Liver (tissue), 9 donors: ENCODE measurements around the gene PPOX. TPM values are rescaled to one million over a fixed set of nuclear protein-coding genes. Genes with fewer than 3 reads are reported as not detected.
A peak's percentile ranks its signal among the peaks of the same experiment; 100 is the strongest.

Experiments
- DNase-seq: peaks from one replicate; pipeline ENCODE4 v3.0.0-alpha.2; 2017; ENCODE audit warnings: low spot score
- H3K27ac ChIP-seq, 2 donors: one replicate each; pipeline ENCODE4 v1.7.0; 2013; ENCODE audit warnings: inconsistent platforms in 2 of 2, low read length in 2 of 2, control low read depth in 1 of 2, low read depth in 1 of 2, mild to moderate bottlenecking in 1 of 2
- H3K27me3 ChIP-seq, 4 donors: one replicate each; pipeline versions ENCODE4 v1.6.1 to v1.7.0; 2013; ENCODE audit warnings: low read length in 3 of 4, inconsistent platforms in 1 of 4, mild to moderate bottlenecking in 1 of 4, moderate library complexity in 1 of 4; ENCODE audit not compliant: control insufficient read depth in 4 of 4, insufficient read depth in 4 of 4
- H3K36me3 ChIP-seq, 4 donors: one replicate each; pipeline versions ENCODE4 v1.6.1 to v1.7.0; 2013; ENCODE audit warnings: low read length in 3 of 4, mild to moderate bottlenecking in 3 of 4, low read depth in 1 of 4, moderate library complexity in 1 of 4; ENCODE audit not compliant: control insufficient read depth in 4 of 4, insufficient read depth in 3 of 4
- H3K4me1 ChIP-seq, 4 donors: one replicate each; pipeline versions ENCODE4 v1.6.1 to v1.7.0; 2013; ENCODE audit warnings: low read length in 3 of 4, mild to moderate bottlenecking in 3 of 4, moderate library complexity in 1 of 4; ENCODE audit not compliant: control insufficient read depth in 4 of 4, insufficient read depth in 4 of 4
- H3K4me3 ChIP-seq, 3 donors: one replicate each; pipeline versions ENCODE4 v1.6.1 to v1.7.0; 2013; ENCODE audit warnings: low read length in 3 of 3, control low read depth in 1 of 3, low read depth in 1 of 3, mild to moderate bottlenecking in 1 of 3
- H3K9ac ChIP-seq, 2 donors: one replicate each; pipeline ENCODE4 v1.7.0; 2013; ENCODE audit warnings: low read length in 2 of 2, mild to moderate bottlenecking in 2 of 2, moderate library complexity in 2 of 2, control low read depth in 1 of 2, low read depth in 1 of 2
- H3K9me3 ChIP-seq, 4 donors: one replicate each; pipeline versions ENCODE4 v1.6.1 to v1.7.0; 2013; ENCODE audit warnings: low read length in 3 of 4; ENCODE audit not compliant: control insufficient read depth in 4 of 4
- EGR1 ChIP-seq, 2 donors: IDR thresholded peaks; 2 replicates each; pipeline ENCODE4 v1.6.1; 2016 to 2018; ENCODE audit warnings: antibody characterized with exemption in 2 of 2, low read depth in 2 of 2
- FOXA2 ChIP-seq: IDR thresholded peaks from 2 replicates; pipeline ENCODE4 v1.6.1; 2016; ENCODE audit warnings: antibody characterized with exemption
- GABPA ChIP-seq, 2 donors: IDR thresholded peaks in 1 of 2; conservative IDR thresholded peaks in 1 of 2; 2 replicates each; pipeline ENCODE4 v1.6.1; 2016; ENCODE audit warnings: antibody characterized with exemption in 2 of 2, mild to moderate bottlenecking in 1 of 2, moderate library complexity in 1 of 2
- HNF4A ChIP-seq, 2 donors: conservative IDR thresholded peaks; 2 replicates each; pipeline ENCODE4 v1.6.1; 2016; ENCODE audit warnings: antibody characterized with exemption in 2 of 2, mild to moderate bottlenecking in 2 of 2
- HNF4G ChIP-seq: IDR thresholded peaks from 2 replicates; pipeline ENCODE4 v1.6.1; 2016; ENCODE audit warnings: antibody characterized with exemption
- JUND ChIP-seq, 2 donors: IDR thresholded peaks; 2 replicates each; pipeline ENCODE4 v1.6.1; 2016; ENCODE audit warnings: antibody characterized with exemption in 2 of 2
- RAD21 ChIP-seq, 2 donors: IDR thresholded peaks; 2 replicates each; pipeline ENCODE4 v1.6.1; 2016; ENCODE audit warnings: antibody characterized with exemption in 2 of 2, mild to moderate bottlenecking in 2 of 2
- SP1 ChIP-seq: IDR thresholded peaks from 2 replicates; pipeline ENCODE4 v1.6.1; 2018; ENCODE audit warnings: antibody characterized with exemption, mild to moderate bottlenecking
- TAF1 ChIP-seq: conservative IDR thresholded peaks from 2 replicates; pipeline ENCODE4 v1.6.1; 2016; ENCODE audit warnings: antibody characterized with exemption, mild to moderate bottlenecking
- YY1 ChIP-seq: IDR thresholded peaks from 2 replicates; pipeline ENCODE4 v1.6.1; 2016; ENCODE audit warnings: antibody characterized with exemption, mild to moderate bottlenecking
- WGBS: extraction: QIAGEN DNeasy Blood & Tissue Kit; methylation state at CpG from one replicate; pipeline ENCODE4 v1.1.7; 2013; 5-methylcytosine and 5-hydroxymethylcytosine counted together
- polyA plus RNA-seq, 2 donors: library from polyadenylated mRNA; stranded (reverse) in 1 of 2; unstranded in 1 of 2; fragments of 200-250 nt in 1 of 2; fragments of >200 nt in 1 of 2; fragmentation: Nextera tagmentation in 1 of 2; extraction: Ambion mirVana in 1 of 2; gene quantifications; one replicate each; pipeline versions ENCODE4 v1.2.1 to v1.2.3, GENCODE V29; 2013 to 2015
- total RNA-seq, 2 donors: library from RNA; depleted of rRNA; stranded (reverse); fragments of >200 nt; gene quantifications; one replicate each; pipeline ENCODE4 v1.2.3, GENCODE V29; 2014
- TF ChIP-seq, protein P1 (sequence below): IDR thresholded peaks from 2 replicates; pipeline ENCODE4 v1.6.1; 2016; ENCODE audit warnings: antibody characterized with exemption, mild to moderate bottlenecking
- TF ChIP-seq, protein P2 (sequence below): IDR thresholded peaks from 2 replicates; pipeline ENCODE4 v1.6.1; 2016; ENCODE audit warnings: antibody characterized with exemption
- TF ChIP-seq, protein P3 (sequence below): IDR thresholded peaks from 2 replicates; pipeline ENCODE4 v1.6.1; 2016; ENCODE audit warnings: antibody characterized with exemption
- TF ChIP-seq, protein P4 (sequence below): IDR thresholded peaks from 2 replicates; pipeline ENCODE4 v1.6.1; 2016; ENCODE audit warnings: antibody characterized with exemption
- TF ChIP-seq, protein P5 (sequence below): fragments of 150-350 bp; IDR thresholded peaks from 2 replicates; pipeline ENCODE4 v1.5.1; 2017; ENCODE audit warnings: improper control_type of control experiment, low read depth, low read length; ENCODE audit not compliant: missing input control
- donor health status: healthy.
- donor health status: healthy.
- donor health status: healthy.
- donor health status: healthy.
- donor health status: healthy.

PPOX gene
- total and polyA plus RNA-seq, 4 donors = 6.2 to 106 (median 7.9) TPM

GRCh38 chr1:161131523-161132409, 34.5 kb upstream of the PPOX start:
- 7% methylated on average over 22 of the region's 22 CpGs for WGBS
- TF ChIP-seq, protein P1, sequence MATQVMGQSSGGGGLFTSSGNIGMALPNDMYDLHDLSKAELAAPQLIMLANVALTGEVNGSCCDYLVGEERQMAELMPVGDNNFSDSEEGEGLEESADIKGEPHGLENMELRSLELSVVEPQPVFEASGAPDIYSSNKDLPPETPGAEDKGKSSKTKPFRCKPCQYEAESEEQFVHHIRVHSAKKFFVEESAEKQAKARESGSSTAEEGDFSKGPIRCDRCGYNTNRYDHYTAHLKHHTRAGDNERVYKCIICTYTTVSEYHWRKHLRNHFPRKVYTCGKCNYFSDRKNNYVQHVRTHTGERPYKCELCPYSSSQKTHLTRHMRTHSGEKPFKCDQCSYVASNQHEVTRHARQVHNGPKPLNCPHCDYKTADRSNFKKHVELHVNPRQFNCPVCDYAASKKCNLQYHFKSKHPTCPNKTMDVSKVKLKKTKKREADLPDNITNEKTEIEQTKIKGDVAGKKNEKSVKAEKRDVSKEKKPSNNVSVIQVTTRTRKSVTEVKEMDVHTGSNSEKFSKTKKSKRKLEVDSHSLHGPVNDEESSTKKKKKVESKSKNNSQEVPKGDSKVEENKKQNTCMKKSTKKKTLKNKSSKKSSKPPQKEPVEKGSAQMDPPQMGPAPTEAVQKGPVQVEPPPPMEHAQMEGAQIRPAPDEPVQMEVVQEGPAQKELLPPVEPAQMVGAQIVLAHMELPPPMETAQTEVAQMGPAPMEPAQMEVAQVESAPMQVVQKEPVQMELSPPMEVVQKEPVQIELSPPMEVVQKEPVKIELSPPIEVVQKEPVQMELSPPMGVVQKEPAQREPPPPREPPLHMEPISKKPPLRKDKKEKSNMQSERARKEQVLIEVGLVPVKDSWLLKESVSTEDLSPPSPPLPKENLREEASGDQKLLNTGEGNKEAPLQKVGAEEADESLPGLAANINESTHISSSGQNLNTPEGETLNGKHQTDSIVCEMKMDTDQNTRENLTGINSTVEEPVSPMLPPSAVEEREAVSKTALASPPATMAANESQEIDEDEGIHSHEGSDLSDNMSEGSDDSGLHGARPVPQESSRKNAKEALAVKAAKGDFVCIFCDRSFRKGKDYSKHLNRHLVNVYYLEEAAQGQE = no peak
- TF ChIP-seq YY1 = no peak
- TF ChIP-seq FOXA2 = no peak
- TF ChIP-seq TAF1 = no peak
- TF ChIP-seq EGR1 (IDR thresholded peaks at IDR 0.05; ENCODE audit: low read depth in 2 of 2) = no peak
- TF ChIP-seq, protein P2, sequence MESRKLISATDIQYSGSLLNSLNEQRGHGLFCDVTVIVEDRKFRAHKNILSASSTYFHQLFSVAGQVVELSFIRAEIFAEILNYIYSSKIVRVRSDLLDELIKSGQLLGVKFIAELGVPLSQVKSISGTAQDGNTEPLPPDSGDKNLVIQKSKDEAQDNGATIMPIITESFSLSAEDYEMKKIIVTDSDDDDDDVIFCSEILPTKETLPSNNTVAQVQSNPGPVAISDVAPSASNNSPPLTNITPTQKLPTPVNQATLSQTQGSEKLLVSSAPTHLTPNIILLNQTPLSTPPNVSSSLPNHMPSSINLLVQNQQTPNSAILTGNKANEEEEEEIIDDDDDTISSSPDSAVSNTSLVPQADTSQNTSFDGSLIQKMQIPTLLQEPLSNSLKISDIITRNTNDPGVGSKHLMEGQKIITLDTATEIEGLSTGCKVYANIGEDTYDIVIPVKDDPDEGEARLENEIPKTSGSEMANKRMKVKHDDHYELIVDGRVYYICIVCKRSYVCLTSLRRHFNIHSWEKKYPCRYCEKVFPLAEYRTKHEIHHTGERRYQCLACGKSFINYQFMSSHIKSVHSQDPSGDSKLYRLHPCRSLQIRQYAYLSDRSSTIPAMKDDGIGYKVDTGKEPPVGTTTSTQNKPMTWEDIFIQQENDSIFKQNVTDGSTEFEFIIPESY = no peak
- no peak for TF ChIP-seq HNF4A (conservative IDR thresholded peaks at IDR 0.05)
- TF ChIP-seq, protein P3, sequence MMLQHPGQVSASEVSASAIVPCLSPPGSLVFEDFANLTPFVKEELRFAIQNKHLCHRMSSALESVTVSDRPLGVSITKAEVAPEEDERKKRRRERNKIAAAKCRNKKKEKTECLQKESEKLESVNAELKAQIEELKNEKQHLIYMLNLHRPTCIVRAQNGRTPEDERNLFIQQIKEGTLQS = no peak
- no peak for TF ChIP-seq RAD21 (IDR thresholded peaks at IDR 0.05)
- TF ChIP-seq JUND (IDR thresholded peaks at IDR 0.05) = no peak
- no peak for TF ChIP-seq SP1
- TF ChIP-seq, protein P4, sequence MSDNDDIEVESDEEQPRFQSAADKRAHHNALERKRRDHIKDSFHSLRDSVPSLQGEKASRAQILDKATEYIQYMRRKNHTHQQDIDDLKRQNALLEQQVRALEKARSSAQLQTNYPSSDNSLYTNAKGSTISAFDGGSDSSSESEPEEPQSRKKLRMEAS = no peak
- TF ChIP-seq GABPA (IDR thresholded peaks at IDR 0.05 in 1 of 2, conservative IDR thresholded peaks at IDR 0.05 in 1 of 2) = no peak
- TF ChIP-seq, protein P5, sequence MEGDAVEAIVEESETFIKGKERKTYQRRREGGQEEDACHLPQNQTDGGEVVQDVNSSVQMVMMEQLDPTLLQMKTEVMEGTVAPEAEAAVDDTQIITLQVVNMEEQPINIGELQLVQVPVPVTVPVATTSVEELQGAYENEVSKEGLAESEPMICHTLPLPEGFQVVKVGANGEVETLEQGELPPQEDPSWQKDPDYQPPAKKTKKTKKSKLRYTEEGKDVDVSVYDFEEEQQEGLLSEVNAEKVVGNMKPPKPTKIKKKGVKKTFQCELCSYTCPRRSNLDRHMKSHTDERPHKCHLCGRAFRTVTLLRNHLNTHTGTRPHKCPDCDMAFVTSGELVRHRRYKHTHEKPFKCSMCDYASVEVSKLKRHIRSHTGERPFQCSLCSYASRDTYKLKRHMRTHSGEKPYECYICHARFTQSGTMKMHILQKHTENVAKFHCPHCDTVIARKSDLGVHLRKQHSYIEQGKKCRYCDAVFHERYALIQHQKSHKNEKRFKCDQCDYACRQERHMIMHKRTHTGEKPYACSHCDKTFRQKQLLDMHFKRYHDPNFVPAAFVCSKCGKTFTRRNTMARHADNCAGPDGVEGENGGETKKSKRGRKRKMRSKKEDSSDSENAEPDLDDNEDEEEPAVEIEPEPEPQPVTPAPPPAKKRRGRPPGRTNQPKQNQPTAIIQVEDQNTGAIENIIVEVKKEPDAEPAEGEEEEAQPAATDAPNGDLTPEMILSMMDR = no peak
- no peak for TF ChIP-seq HNF4G
- Histone ChIP-seq H3K27me3 (no peaks in the 10 kb centered on the region), H3K9me3 (no peaks in the 10 kb centered on the region), H3K4me1 (peaks cover 0 to 21% (median 15%) of the 10 kb centered on the region in 4 donors), H3K27ac (peak overlapping the region; percentile 92 to 99), H3K36me3 (peaks cover 0 to 18% (median 12%) of the 10 kb centered on the region in 4 donors), H3K4me3 (peak overlapping the region; percentile 72 to 92 (median 88)), H3K9ac (peak overlapping the region; percentile 40 to 89)
- DNase-seq = no peak
